NT2/D1 (cell line): ENCODE results near the gene CASTOR1.

Experiments used
- DNase-seq: peaks from one replicate; pipeline ENCODE4 v3.0.0-alpha.2; 2011; ENCODE audit warnings: low read depth, low spot score
- H3K27me3 ChIP-seq: 2 replicates; pipeline ENCODE4 v1.6.0; 2011; ENCODE audit warnings: mild to moderate bottlenecking; ENCODE audit not compliant: insufficient read length, insufficient read depth
- H3K36me3 ChIP-seq: 2 replicates; pipeline ENCODE4 v1.6.1; 2011; ENCODE audit warnings: mild to moderate bottlenecking, low read length, mixed read lengths; ENCODE audit not compliant: insufficient read depth, insufficient read length
- H3K4me1 ChIP-seq: 2 replicates; pipeline ENCODE4 v1.5.1; 2011; ENCODE audit not compliant: insufficient read depth, insufficient read length
- H3K4me3 ChIP-seq: 2 replicates; pipeline ENCODE4 v1.5.1; 2011; ENCODE audit warnings: low read depth; ENCODE audit not compliant: insufficient read length
- H3K9ac ChIP-seq: 2 replicates; pipeline ENCODE4 v1.6.0; 2011; ENCODE audit warnings: low read depth; ENCODE audit not compliant: insufficient read length
- H3K9me3 ChIP-seq: 2 replicates; pipeline ENCODE4 v1.5.1; 2011; ENCODE audit warnings: mild to moderate bottlenecking, low read length; ENCODE audit not compliant: insufficient read depth
- SUZ12 ChIP-seq: IDR thresholded peaks from 2 replicates; pipeline ENCODE4 v1.6.1; 2011; ENCODE audit not compliant: insufficient read length, insufficient read depth; ENCODE audit errors: extremely low read depth
- YY1 ChIP-seq: IDR thresholded peaks from 2 replicates; pipeline ENCODE4 v1.6.1; 2011; ENCODE audit not compliant: insufficient read length, insufficient read depth
- ZNF274 ChIP-seq: IDR thresholded peaks from 2 replicates; pipeline ENCODE4 v1.6.1; 2011; ENCODE audit warnings: mild to moderate bottlenecking, low read depth, low read length

CASTOR1 gene

DNA sequence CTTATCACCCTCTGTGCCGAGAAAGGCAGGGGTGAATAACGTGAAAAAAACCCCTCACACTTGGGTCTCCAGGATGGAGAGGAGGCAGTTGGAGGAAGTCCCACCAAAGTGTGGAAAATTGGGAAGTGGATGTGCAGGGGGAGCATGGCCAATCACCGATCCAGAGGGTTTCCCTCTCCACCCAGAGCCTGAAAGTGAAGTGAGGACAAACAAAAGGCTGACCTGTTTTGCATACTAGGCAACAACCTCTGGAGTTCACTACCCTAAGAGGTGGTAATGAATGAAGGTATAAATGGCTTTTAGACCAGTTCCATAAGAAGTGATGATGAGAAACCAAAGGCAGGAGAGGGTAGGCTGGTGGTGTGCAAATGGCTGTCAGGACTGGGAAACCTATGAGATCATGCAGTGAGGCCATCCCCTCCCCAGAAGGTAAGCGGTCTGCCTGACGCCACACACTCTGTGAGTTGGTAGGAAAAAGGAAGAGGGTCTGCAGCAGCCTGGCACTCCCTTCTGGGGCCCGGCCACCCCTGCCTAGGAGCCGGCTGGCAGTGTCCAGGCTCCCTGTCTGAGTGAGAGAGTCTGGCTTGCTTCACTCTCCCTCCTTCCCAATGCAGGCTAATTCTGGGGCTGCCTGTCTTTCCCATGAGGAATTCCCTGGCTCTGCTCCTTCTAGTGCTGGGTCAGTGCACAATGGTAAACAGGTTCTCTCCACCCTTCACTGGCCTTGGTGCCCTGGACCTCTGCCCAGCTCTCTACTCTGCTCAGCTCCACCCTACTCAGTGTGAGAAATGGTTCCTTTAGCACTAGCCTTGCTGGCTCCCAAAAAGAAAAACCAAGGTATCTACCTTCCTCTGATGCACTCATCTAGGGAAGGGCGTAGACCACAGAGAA, 21.8 kb upstream of the CASTOR1 start:
- TF ChIP-seq YY1 = no peak
- no peak for TF ChIP-seq ZNF274
- TF ChIP-seq SUZ12 = no peak
- no peak for DNase-seq
- no peaks in the 10 kb centered on the region for H3K27me3 ChIP-seq
- peaks cover 9% of the 10 kb centered on the region for H3K4me1 ChIP-seq
- H3K36me3 ChIP-seq = peaks cover 2% of the 10 kb centered on the region
- no peak overlapping the region for H3K9ac ChIP-seq
- no peaks in the 10 kb centered on the region for H3K9me3 ChIP-seq
- no peak overlapping the region for H3K4me3 ChIP-seq

GRCh38 chr22:30309951-30310741, 20.8 kb upstream of the CASTOR1 start:
- no peak for DNase-seq
- Histone ChIP-seq H3K27me3 (no peaks in the 10 kb centered on the region), H3K9me3 (no peaks in the 10 kb centered on the region), H3K4me1 (peaks cover 14% of the 10 kb centered on the region), H3K36me3 (no peaks in the 10 kb centered on the region), H3K9ac (no peak overlapping the region), H3K4me3 (no peak overlapping the region)
- TF ChIP-seq YY1 (no peak), SUZ12 (no peak), ZNF274 (no peak)

DNA sequence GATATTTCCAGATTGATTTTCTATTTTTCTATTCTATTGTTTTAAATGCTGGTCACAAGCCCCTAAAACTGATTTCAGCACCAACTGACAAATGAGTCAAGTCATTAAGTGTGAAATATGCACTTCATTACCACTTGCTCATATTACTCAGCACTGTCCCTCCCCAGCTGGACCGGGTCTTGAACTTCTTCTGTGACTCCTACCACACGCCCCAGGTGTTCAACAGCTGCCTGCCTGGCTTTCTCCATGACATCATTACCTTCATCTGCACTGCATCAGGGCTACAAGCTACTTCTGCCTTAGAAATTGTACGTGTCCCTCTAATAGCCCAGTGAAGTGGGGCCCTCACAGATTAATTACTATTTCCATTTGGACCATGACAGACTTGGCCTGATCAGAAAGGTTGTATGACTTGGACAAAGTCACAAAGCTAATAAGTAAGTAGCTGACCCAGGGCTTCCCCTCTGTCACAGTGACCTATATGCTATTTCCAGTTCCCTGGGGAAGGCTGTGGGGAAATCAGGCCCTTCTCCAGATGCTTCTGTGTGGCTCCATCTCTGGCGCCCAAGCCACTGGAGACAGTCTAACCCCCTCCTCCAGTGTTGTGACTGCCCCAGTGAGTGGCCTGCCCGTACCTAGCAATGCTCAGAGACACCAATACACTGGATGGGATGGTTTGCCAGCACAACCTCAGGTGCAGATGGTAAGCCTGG, 19.4 kb upstream of the CASTOR1 start:
- no peaks in the 10 kb centered on the region for H3K9me3 ChIP-seq
- peaks cover 4% of the 10 kb centered on the region for H3K36me3 ChIP-seq
- no peak for DNase-seq
- H3K27me3 ChIP-seq = no peaks in the 10 kb centered on the region
- no peak overlapping the region for H3K9ac ChIP-seq
- no peak overlapping the region for H3K4me3 ChIP-seq
- H3K4me1 ChIP-seq = peaks cover 12% of the 10 kb centered on the region
- TF ChIP-seq SUZ12 (no peak), YY1 (no peak), ZNF274 (no peak)

GRCh38 chr22:30308093-30308492, 18.8 kb upstream of the CASTOR1 start:
- Histone ChIP-seq H3K4me1 (peaks cover 12% of the 10 kb centered on the region), H3K9ac (no peak overlapping the region), H3K36me3 (peaks cover 10% of the 10 kb centered on the region), H3K27me3 (no peaks in the 10 kb centered on the region), H3K4me3 (no peak overlapping the region), H3K9me3 (no peaks in the 10 kb centered on the region)
- no peak for DNase-seq
- no peak for TF ChIP-seq SUZ12
- TF ChIP-seq ZNF274 = no peak
- TF ChIP-seq YY1 = no peak

DNA sequence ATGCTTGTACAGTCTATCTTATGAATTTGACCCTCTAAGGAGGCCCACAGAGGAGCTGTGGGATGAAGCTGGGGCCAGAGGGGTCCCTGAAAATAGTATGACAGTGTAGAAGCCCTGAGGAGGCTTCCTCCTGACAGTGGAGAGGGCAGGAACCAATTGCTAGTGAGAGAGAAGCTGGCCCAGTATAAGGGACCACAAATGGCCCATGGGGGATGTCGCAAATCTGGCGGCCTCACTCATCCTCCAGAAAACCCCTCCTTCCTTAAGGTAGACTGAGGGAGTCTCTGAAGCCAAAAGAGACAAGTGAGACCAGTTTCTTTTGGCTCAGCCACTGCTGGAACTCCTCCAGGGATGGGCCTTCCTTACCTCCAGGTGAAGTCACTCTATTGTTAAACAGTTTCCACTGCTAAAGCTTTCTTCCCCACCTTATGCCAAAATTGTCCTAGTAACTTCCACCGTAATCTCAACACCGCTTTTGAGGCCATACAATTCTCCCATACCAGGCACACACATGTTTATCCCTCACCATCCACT, 17.8 kb upstream of the CASTOR1 start:
- TF ChIP-seq SUZ12 (no peak), ZNF274 (no peak), YY1 (no peak)
- no peak for DNase-seq
- H3K4me3 ChIP-seq = no peak overlapping the region
- peaks cover 10% of the 10 kb centered on the region for H3K36me3 ChIP-seq
- H3K27me3 ChIP-seq = no peaks in the 10 kb centered on the region
- peaks cover 17% of the 10 kb centered on the region for H3K4me1 ChIP-seq
- no peak overlapping the region for H3K9ac ChIP-seq
- H3K9me3 ChIP-seq = no peaks in the 10 kb centered on the region

DNA sequence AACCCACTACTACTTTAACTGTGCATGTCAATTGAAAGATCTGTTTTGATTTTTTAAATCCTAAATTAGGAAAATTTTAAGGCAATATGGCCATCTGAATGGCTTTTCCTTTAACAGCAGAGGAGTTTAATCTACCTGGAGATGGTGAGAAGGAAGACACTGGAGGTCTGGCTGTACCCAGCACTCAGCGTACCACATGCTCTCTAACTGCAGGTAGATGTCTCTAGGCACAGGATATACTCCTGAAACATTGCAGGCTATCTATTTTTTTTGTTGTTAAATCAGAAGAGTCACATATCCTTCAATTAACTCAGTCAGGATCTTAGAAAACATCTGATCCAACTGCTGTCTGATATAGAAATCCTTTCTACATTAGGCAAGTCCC, 17.3 kb upstream of the CASTOR1 start:
- Histone ChIP-seq H3K36me3 (peaks cover 10% of the 10 kb centered on the region), H3K9ac (no peak overlapping the region), H3K4me1 (peaks cover 17% of the 10 kb centered on the region), H3K9me3 (no peaks in the 10 kb centered on the region), H3K4me3 (no peak overlapping the region), H3K27me3 (no peaks in the 10 kb centered on the region)
- DNase-seq = no peak
- no peak for TF ChIP-seq ZNF274
- no peak for TF ChIP-seq SUZ12
- no peak for TF ChIP-seq YY1
